Right lobe of liver (tissue), 4 donors: Measurements from ENCODE around the gene SLC10A1.

Experiments used
- POLR2A ChIP-seq: fragments of 450-650 bp; IDR thresholded peaks from one replicate; pipeline ENCODE4 v1.6.1; 2017; ENCODE audit warnings: antibody characterized with exemption, mild to moderate bottlenecking
- TF ChIP-seq, protein P1 (sequence below), 4 donors: fragments of 200-600 bp in 3 of 4; fragments of 450-650 bp in 1 of 4; IDR thresholded peaks; one replicate each; pipeline versions ENCODE4 v1.5.1 to v1.8.0; 2016 to 2022; ENCODE audit warnings: antibody characterized with exemption in 4 of 4, mild to moderate bottlenecking in 2 of 4
- donor health status: DM: no; HTN: no; CAD: no.
- donor health status: DM: no; HTN: no; CAD: no.
- donor health status: DM: no; HTN: yes; CAD: no.

GRCh38 chr14:69763761-69764510, 33.1 kb downstream of the SLC10A1 start:
- TF ChIP-seq, protein P1, sequence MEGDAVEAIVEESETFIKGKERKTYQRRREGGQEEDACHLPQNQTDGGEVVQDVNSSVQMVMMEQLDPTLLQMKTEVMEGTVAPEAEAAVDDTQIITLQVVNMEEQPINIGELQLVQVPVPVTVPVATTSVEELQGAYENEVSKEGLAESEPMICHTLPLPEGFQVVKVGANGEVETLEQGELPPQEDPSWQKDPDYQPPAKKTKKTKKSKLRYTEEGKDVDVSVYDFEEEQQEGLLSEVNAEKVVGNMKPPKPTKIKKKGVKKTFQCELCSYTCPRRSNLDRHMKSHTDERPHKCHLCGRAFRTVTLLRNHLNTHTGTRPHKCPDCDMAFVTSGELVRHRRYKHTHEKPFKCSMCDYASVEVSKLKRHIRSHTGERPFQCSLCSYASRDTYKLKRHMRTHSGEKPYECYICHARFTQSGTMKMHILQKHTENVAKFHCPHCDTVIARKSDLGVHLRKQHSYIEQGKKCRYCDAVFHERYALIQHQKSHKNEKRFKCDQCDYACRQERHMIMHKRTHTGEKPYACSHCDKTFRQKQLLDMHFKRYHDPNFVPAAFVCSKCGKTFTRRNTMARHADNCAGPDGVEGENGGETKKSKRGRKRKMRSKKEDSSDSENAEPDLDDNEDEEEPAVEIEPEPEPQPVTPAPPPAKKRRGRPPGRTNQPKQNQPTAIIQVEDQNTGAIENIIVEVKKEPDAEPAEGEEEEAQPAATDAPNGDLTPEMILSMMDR (IDR thresholded peaks at IDR 0.05), result no peak
- TF ChIP-seq POLR2A, result no peak
